ENCODE results near the gene LAMA2.

The LAMA2 gene

GRCh38 chr6:129510950-129511349, 628.0 kb downstream of the LAMA2 start:
- DNase-seq (ENCODE audit: low read depth in 2 of 2): no peak

- DNase-seq (ENCODE audit: low read depth in 2 of 2): no peak
These were observed 630.5 kb downstream of the LAMA2 start for GRCh38 chr6:129513471-129513870.

GRCh38 chr6:129515004-129515403, 632.1 kb downstream of the LAMA2 start:
- no peak for DNase-seq (ENCODE audit: low read depth in 2 of 2)

- no peak for DNase-seq (ENCODE audit: low read depth in 2 of 2)
These were observed 633.1 kb downstream of the LAMA2 start for GRCh38 chr6:129516005-129516404.

GRCh38 chr6:129516787-129517186, 633.8 kb downstream of the LAMA2 start:
- DNase-seq (ENCODE audit: low read depth in 2 of 2): no peak

- no peak for DNase-seq (ENCODE audit: low read depth in 2 of 2)
These were observed 634.4 kb downstream of the LAMA2 start for GRCh38 chr6:129517288-129517687.

- no peak for DNase-seq (ENCODE audit: low read depth in 2 of 2)
These were observed 636.8 kb downstream of the LAMA2 start for GRCh38 chr6:129519750-129520149.

GRCh38 chr6:129521946-129522345, 639.0 kb downstream of the LAMA2 start:
- DNase-seq (ENCODE audit: low read depth in 2 of 2): no peak

- no peak for DNase-seq (ENCODE audit: low read depth in 2 of 2)
These were observed 640.9 kb downstream of the LAMA2 start for GRCh38 chr6:129523816-129524215.

- no peak for DNase-seq (ENCODE audit: low read depth in 2 of 2)
These were observed 642.1 kb downstream of the LAMA2 start for GRCh38 chr6:129525055-129525454.

GRCh38 chr6:129534926-129535325, 652.0 kb downstream of the LAMA2 start:
- no peak for DNase-seq (ENCODE audit: low read depth in 2 of 2)

- no peak for DNase-seq (ENCODE audit: low read depth in 2 of 2)
These were observed 653.3 kb downstream of the LAMA2 start for GRCh38 chr6:129536271-129536670.

- no peak for DNase-seq (ENCODE audit: low read depth in 2 of 2)
These were observed 656.1 kb downstream of the LAMA2 start for GRCh38 chr6:129539032-129539431.

- DNase-seq (ENCODE audit: low read depth in 2 of 2): no peak
These were observed 659.8 kb downstream of the LAMA2 start for GRCh38 chr6:129542705-129543104.

GRCh38 chr6:129543981-129544380, 661.0 kb downstream of the LAMA2 start:
- DNase-seq (ENCODE audit: low read depth in 2 of 2): no peak

- no peak for DNase-seq (ENCODE audit: low read depth in 2 of 2)
These were observed 662.1 kb downstream of the LAMA2 start for GRCh38 chr6:129544892-129545612.

GRCh38 chr6:129546702-129547101, 663.8 kb downstream of the LAMA2 start:
- DNase-seq (ENCODE audit: low read depth in 2 of 2): no peak

GRCh38 chr6:129551486-129551885, 668.5 kb downstream of the LAMA2 start:
- no peak for DNase-seq (ENCODE audit: low read depth in 2 of 2)

GRCh38 chr6:129552413-129552812, 669.5 kb downstream of the LAMA2 start:
- DNase-seq (ENCODE audit: low read depth in 2 of 2): no peak

GRCh38 chr6:129555206-129555832, 672.4 kb downstream of the LAMA2 start:
- no peak for DNase-seq (ENCODE audit: low read depth in 2 of 2)

GRCh38 chr6:129558248-129558647, 675.3 kb downstream of the LAMA2 start:
- DNase-seq (ENCODE audit: low read depth in 2 of 2): no peak

- no peak for DNase-seq (ENCODE audit: low read depth in 2 of 2)
These were observed 682.4 kb downstream of the LAMA2 start for GRCh38 chr6:129565366-129565765.

- DNase-seq (ENCODE audit: low read depth in 2 of 2): no peak
These were observed 682.9 kb downstream of the LAMA2 start for GRCh38 chr6:129565811-129566210.

Measured in stimulated activated CD8-positive, alpha-beta memory T cell treated with anti-CD3 and anti-CD28 coated beads, Interleukin-2, amount 100 ng/mL, for 48 hours (primary cell).